ENCODE results near the gene MTX3. TPM values are rescaled to one million over a fixed set of nuclear protein-coding genes. Genes with fewer than 3 reads are reported as not detected.

Gene MTX3
- total and polyA plus RNA-seq, 10 of the 15 experiments (the other 5 are each of a cell fraction or from before 2014, with no cell fraction given) = 1.8 to 18.9 (median 9.3) TPM

DNA sequence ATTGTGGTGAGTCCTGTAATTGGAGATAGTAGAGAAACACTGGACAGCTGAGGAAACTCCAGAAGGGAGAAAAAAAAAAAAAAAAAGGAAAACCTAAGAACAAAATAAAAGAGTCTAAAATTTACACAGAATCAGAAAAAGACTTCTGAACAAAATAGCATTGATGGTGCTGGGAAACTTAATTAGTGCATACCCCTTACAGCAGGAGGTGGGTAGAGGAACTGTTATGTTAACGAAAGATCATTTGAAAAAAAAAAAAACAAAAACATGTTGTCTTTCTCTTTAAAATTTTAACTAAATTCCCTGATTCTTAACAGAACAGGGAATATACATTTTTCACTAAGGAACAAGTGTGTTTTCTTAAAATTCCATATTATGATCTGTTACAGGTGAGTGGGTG lies 11.6 kb upstream of the MTX3 start:
- intact Hi-C loops (cut with micrococcal nuclease; ENCODE audit: unreplicated experiment) (no loop called here), in situ Hi-C loops (cut with MboI) (no loop called here)
- no peak overlapping the region for H3K27ac ChIP-seq (ENCODE audit: control insufficient read depth, insufficient read depth)
- H3K4me2 ChIP-seq (ENCODE audit: control insufficient read depth, insufficient read depth) = no peak overlapping the region
- H3K36me3 ChIP-seq (ENCODE audit: control insufficient read depth in 2 of 2, insufficient read depth in 2 of 2, low read length in 1 of 2) = no peaks in the 10 kb centered on the region
- ChIA-PET RAD21 (ENCODE audit: unreplicated experiment) (no interaction called here), CTCF (no interaction called here), SMC1A (ENCODE audit: uncharacterized antibody, unreplicated experiment) (no interaction called here), POLR2A (no interaction called here)
- TF ChIP-seq KLF5 (IDR thresholded peaks at IDR 0.05; ENCODE audit: partially characterized antibody) = no peak
- TF ChIP-seq, protein P1, sequence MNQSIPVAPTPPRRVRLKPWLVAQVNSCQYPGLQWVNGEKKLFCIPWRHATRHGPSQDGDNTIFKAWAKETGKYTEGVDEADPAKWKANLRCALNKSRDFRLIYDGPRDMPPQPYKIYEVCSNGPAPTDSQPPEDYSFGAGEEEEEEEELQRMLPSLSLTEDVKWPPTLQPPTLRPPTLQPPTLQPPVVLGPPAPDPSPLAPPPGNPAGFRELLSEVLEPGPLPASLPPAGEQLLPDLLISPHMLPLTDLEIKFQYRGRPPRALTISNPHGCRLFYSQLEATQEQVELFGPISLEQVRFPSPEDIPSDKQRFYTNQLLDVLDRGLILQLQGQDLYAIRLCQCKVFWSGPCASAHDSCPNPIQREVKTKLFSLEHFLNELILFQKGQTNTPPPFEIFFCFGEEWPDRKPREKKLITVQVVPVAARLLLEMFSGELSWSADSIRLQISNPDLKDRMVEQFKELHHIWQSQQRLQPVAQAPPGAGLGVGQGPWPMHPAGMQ (IDR thresholded peaks at IDR 0.05; ENCODE audit: borderline replicate concordance) = no peak
- TF ChIP-seq NFYB (IDR thresholded peaks at IDR 0.05; ENCODE audit: insufficient read depth, low read depth, low read length) = no peak
- TF ChIP-seq, protein P2, sequence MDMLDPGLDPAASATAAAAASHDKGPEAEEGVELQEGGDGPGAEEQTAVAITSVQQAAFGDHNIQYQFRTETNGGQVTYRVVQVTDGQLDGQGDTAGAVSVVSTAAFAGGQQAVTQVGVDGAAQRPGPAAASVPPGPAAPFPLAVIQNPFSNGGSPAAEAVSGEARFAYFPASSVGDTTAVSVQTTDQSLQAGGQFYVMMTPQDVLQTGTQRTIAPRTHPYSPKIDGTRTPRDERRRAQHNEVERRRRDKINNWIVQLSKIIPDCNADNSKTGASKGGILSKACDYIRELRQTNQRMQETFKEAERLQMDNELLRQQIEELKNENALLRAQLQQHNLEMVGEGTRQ (IDR thresholded peaks at IDR 0.05; ENCODE audit: borderline replicate concordance, low read depth, low read length) = no peak
- TF ChIP-seq IKZF2 (IDR thresholded peaks at IDR 0.05) = no peak
- TF ChIP-seq IKZF1 (conservative IDR thresholded peaks at IDR 0.05) = no peak
- TF ChIP-seq, protein P3, sequence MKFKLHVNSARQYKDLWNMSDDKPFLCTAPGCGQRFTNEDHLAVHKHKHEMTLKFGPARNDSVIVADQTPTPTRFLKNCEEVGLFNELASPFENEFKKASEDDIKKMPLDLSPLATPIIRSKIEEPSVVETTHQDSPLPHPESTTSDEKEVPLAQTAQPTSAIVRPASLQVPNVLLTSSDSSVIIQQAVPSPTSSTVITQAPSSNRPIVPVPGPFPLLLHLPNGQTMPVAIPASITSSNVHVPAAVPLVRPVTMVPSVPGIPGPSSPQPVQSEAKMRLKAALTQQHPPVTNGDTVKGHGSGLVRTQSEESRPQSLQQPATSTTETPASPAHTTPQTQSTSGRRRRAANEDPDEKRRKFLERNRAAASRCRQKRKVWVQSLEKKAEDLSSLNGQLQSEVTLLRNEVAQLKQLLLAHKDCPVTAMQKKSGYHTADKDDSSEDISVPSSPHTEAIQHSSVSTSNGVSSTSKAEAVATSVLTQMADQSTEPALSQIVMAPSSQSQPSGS (IDR thresholded peaks at IDR 0.05; ENCODE audit: low read length) = no peak
- TF ChIP-seq ZSCAN29 (IDR thresholded peaks at IDR 0.05) = no peak
- no peak for TF ChIP-seq JUND (IDR thresholded peaks at IDR 0.05; ENCODE audit: low read depth, low read length)
- no peak for TF ChIP-seq IRF4 (IDR thresholded peaks at IDR 0.05; ENCODE audit: low read depth, low read length)
- no peak for TF ChIP-seq POLR2AphosphoS2 (IDR thresholded peaks at IDR 0.05; ENCODE audit: low read depth, low read length)
- TF ChIP-seq MTA2 (IDR thresholded peaks at IDR 0.05; ENCODE audit: low read depth) = no peak
- TF ChIP-seq BMI1 (IDR thresholded peaks at IDR 0.05; ENCODE audit: borderline replicate concordance) = no peak
- no peak for TF ChIP-seq FOXK2 (IDR thresholded peaks at IDR 0.05)
- no peak for TF ChIP-seq SIN3A (IDR thresholded peaks at IDR 0.05; ENCODE audit: low read depth, low read length)
- TF ChIP-seq, protein P4, sequence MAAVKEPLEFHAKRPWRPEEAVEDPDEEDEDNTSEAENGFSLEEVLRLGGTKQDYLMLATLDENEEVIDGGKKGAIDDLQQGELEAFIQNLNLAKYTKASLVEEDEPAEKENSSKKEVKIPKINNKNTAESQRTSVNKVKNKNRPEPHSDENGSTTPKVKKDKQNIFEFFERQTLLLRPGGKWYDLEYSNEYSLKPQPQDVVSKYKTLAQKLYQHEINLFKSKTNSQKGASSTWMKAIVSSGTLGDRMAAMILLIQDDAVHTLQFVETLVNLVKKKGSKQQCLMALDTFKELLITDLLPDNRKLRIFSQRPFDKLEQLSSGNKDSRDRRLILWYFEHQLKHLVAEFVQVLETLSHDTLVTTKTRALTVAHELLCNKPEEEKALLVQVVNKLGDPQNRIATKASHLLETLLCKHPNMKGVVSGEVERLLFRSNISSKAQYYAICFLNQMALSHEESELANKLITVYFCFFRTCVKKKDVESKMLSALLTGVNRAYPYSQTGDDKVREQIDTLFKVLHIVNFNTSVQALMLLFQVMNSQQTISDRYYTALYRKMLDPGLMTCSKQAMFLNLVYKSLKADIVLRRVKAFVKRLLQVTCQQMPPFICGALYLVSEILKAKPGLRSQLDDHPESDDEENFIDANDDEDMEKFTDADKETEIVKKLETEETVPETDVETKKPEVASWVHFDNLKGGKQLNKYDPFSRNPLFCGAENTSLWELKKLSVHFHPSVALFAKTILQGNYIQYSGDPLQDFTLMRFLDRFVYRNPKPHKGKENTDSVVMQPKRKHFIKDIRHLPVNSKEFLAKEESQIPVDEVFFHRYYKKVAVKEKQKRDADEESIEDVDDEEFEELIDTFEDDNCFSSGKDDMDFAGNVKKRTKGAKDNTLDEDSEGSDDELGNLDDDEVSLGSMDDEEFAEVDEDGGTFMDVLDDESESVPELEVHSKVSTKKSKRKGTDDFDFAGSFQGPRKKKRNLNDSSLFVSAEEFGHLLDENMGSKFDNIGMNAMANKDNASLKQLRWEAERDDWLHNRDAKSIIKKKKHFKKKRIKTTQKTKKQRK (IDR thresholded peaks at IDR 0.05; ENCODE audit: low read depth, low read length) = no peak
- TF ChIP-seq RAD21 (IDR thresholded peaks at IDR 0.05; ENCODE audit: insufficient read depth, low read depth, low read length) = no peak
- no peaks in the 10 kb centered on the region for H4K20me1 ChIP-seq (ENCODE audit: control insufficient read depth, insufficient read depth)
- H3K4me1 ChIP-seq (ENCODE audit: control insufficient read depth, insufficient read depth, low read length) = no peaks in the 10 kb centered on the region
- DNase-seq (ENCODE audit: low read depth, low spot score) = no peak
- H3K27me3 ChIP-seq (replicated peaks in 1 of 2; ENCODE audit: control insufficient read depth in 2 of 2, insufficient read depth in 2 of 2, low read length in 1 of 2) = no peaks in the 10 kb centered on the region
- H3K9me3 ChIP-seq (replicated peaks; ENCODE audit: control insufficient read depth, insufficient read depth, low read length) = no peaks in the 10 kb centered on the region
- no peaks in the 10 kb centered on the region for H3K79me2 ChIP-seq (ENCODE audit: control insufficient read depth, insufficient read depth, low read length)
- BruUV-seq (replicated peaks) = no TSS peak
- no peak overlapping the region for H3K4me3 ChIP-seq
- ATAC-seq = no peak
- WGBS (ENCODE audit: insufficient coverage, insufficient replicate concordance, low lambda C conversion rate, missing lambda C conversion rate) = 100% methylated on average over 1 of the region's 1 CpG
- no peak overlapping the region for H2AFZ ChIP-seq (ENCODE audit: control insufficient read depth, low read depth, low read length)
- no peak overlapping the region for H3K9ac ChIP-seq (ENCODE audit: control insufficient read depth, insufficient read depth, low read length)
- FAIRE-seq = no peak

Measured in GM12878 (cell line).